Measurements from ENCODE around the gene CGREF1. TPM values are rescaled to one million over a fixed set of nuclear protein-coding genes. Genes with fewer than 3 reads are reported as not detected.

CGREF1 gene
- polyA plus RNA-seq, 1 donor from 2014 or later = 24.5 TPM

DNA sequence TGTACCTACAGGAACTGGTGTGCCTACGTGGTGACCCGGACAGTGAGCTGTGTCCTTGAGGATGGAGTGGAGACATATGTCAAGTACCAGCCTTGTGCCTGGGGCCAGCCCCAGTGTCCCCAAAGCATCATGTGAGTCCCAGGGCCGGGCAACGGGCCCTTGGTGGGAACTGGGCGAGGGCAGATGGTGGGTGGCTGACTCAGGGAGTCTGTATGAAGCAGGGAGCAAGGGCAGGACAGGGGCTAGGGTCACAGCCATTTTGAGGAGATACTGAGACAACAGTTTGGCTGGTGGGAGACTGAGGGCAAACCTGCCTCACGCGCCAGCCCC is 38.8 kb downstream of the CGREF1 start:
- no peaks in the 10 kb centered on the region for H3F3A ChIP-seq (ENCODE audit: insufficient read depth, low read length, poor library complexity, severe bottlenecking)
- H3K27ac ChIP-seq (ENCODE audit: low read length) = no peak overlapping the region
- H3K4me3 ChIP-seq (ENCODE audit: low read length) = no peak overlapping the region
- H3K4me2 ChIP-seq (ENCODE audit: low read length) = no peak overlapping the region
- H3K9ac ChIP-seq (ENCODE audit: low read length) = no peak overlapping the region
- no peak overlapping the region for H2AFZ ChIP-seq (ENCODE audit: low read depth, low read length)
- no peaks in the 10 kb centered on the region for H3K9me3 ChIP-seq (ENCODE audit: low read length)
- H3K79me2 ChIP-seq (replicated peaks; ENCODE audit: insufficient read depth, low read length) = no peaks in the 10 kb centered on the region
- H4K20me1 ChIP-seq (ENCODE audit: insufficient read depth) = no peaks in the 10 kb centered on the region
- no peaks in the 10 kb centered on the region for H3K36me3 ChIP-seq (ENCODE audit: insufficient read depth, low read length)
- H3K27me3 ChIP-seq (ENCODE audit: insufficient read depth, low read depth, low read length) = peaks cover 4% of the 10 kb centered on the region
- TF ChIP-seq EZH2 (IDR thresholded peaks at IDR 0.05; ENCODE audit: borderline replicate concordance, insufficient read depth, low read length, poor library complexity, severe bottlenecking) (no peak), SMC3 (conservative IDR thresholded peaks at IDR 0.05; ENCODE audit: poor library complexity) (no peak), POLR2AphosphoS5 (IDR thresholded peaks at IDR 0.05) (no peak), RAD21 (conservative IDR thresholded peaks at IDR 0.05) (no peak), MXI1 (conservative IDR thresholded peaks at IDR 0.05; ENCODE audit: poor library complexity, severe bottlenecking) (no peak), TAF1 (IDR thresholded peaks at IDR 0.05; ENCODE audit: low read depth) (no peak), EP300 (conservative IDR thresholded peaks at IDR 0.05; ENCODE audit: poor library complexity, severe bottlenecking) (no peak)
- TF ChIP-seq, protein P1, sequence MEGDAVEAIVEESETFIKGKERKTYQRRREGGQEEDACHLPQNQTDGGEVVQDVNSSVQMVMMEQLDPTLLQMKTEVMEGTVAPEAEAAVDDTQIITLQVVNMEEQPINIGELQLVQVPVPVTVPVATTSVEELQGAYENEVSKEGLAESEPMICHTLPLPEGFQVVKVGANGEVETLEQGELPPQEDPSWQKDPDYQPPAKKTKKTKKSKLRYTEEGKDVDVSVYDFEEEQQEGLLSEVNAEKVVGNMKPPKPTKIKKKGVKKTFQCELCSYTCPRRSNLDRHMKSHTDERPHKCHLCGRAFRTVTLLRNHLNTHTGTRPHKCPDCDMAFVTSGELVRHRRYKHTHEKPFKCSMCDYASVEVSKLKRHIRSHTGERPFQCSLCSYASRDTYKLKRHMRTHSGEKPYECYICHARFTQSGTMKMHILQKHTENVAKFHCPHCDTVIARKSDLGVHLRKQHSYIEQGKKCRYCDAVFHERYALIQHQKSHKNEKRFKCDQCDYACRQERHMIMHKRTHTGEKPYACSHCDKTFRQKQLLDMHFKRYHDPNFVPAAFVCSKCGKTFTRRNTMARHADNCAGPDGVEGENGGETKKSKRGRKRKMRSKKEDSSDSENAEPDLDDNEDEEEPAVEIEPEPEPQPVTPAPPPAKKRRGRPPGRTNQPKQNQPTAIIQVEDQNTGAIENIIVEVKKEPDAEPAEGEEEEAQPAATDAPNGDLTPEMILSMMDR (IDR thresholded peaks at IDR 0.05; ENCODE audit: poor library complexity, severe bottlenecking) = no peak
- TF ChIP-seq, protein P2, sequence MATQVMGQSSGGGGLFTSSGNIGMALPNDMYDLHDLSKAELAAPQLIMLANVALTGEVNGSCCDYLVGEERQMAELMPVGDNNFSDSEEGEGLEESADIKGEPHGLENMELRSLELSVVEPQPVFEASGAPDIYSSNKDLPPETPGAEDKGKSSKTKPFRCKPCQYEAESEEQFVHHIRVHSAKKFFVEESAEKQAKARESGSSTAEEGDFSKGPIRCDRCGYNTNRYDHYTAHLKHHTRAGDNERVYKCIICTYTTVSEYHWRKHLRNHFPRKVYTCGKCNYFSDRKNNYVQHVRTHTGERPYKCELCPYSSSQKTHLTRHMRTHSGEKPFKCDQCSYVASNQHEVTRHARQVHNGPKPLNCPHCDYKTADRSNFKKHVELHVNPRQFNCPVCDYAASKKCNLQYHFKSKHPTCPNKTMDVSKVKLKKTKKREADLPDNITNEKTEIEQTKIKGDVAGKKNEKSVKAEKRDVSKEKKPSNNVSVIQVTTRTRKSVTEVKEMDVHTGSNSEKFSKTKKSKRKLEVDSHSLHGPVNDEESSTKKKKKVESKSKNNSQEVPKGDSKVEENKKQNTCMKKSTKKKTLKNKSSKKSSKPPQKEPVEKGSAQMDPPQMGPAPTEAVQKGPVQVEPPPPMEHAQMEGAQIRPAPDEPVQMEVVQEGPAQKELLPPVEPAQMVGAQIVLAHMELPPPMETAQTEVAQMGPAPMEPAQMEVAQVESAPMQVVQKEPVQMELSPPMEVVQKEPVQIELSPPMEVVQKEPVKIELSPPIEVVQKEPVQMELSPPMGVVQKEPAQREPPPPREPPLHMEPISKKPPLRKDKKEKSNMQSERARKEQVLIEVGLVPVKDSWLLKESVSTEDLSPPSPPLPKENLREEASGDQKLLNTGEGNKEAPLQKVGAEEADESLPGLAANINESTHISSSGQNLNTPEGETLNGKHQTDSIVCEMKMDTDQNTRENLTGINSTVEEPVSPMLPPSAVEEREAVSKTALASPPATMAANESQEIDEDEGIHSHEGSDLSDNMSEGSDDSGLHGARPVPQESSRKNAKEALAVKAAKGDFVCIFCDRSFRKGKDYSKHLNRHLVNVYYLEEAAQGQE (IDR thresholded peaks at IDR 0.05; ENCODE audit: borderline replicate concordance) = no peak
- no peaks in the 10 kb centered on the region for H3K9me2 ChIP-seq (ENCODE audit: insufficient read depth, low read length)

DNA sequence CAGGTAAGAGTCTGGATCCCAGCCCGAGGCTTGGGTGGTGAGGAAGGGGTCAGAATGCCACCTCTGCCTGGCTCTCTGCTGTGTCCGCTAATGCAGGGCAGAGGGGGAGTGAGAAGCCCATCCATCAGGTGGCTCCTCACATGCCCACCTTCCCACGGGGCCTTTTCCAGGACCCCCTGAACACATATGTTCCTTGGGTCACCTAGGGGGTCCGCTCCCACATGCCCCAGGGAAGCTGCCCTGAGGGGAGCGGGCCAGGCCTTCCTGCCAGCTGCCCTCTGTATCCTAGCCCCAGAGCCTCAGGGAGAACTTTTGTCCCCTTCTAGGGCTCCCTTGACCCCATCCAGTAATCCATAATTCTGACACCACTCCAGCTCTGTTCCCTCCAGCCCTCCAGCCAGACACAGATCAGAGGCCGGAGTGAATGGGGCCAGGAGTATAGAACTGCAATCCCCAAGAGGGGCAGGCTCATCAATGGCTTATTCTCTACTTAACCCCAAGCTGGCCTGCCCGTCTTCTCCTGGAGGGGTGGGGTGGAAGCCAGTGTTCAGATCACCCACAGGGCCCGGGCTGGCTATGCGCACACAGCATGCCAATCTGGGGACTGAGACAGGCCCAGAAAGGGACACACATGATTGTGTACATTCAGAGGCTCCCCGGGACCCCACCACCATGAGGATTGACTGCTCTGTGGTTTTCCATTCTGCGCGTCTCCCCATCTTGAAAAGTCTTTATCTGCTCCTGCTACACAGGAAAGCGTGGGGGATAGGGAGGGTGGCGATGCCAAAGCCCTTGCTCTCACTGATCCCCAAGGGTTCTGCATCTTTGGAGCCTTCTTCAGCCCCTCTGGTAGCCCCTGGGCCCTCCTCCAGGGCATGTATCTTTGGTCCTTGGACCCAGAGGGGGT is 39.4 kb downstream of the CGREF1 start:
- H3K4me3 ChIP-seq (ENCODE audit: low read length) = no peak overlapping the region
- no peak overlapping the region for H3K27ac ChIP-seq (ENCODE audit: low read length)
- TF ChIP-seq, protein P1 (IDR thresholded peaks at IDR 0.05; ENCODE audit: poor library complexity, severe bottlenecking) = no peak
- TF ChIP-seq, protein P2 (IDR thresholded peaks at IDR 0.05; ENCODE audit: borderline replicate concordance) = no peak
- TF ChIP-seq TAF1 (IDR thresholded peaks at IDR 0.05; ENCODE audit: low read depth) (no peak), SMC3 (conservative IDR thresholded peaks at IDR 0.05; ENCODE audit: poor library complexity) (no peak), RAD21 (conservative IDR thresholded peaks at IDR 0.05) (no peak), POLR2AphosphoS5 (IDR thresholded peaks at IDR 0.05) (no peak), EZH2 (IDR thresholded peaks at IDR 0.05; ENCODE audit: borderline replicate concordance, insufficient read depth, low read length, poor library complexity, severe bottlenecking) (no peak), MXI1 (conservative IDR thresholded peaks at IDR 0.05; ENCODE audit: poor library complexity, severe bottlenecking) (no peak), EP300 (conservative IDR thresholded peaks at IDR 0.05; ENCODE audit: poor library complexity, severe bottlenecking) (no peak)
- H3K4me2 ChIP-seq (ENCODE audit: low read length) = no peak overlapping the region
- no peaks in the 10 kb centered on the region for H3F3A ChIP-seq (ENCODE audit: insufficient read depth, low read length, poor library complexity, severe bottlenecking)
- H4K20me1 ChIP-seq (ENCODE audit: insufficient read depth) = no peaks in the 10 kb centered on the region
- H3K27me3 ChIP-seq (ENCODE audit: insufficient read depth, low read depth, low read length) = no peaks in the 10 kb centered on the region
- H3K79me2 ChIP-seq (replicated peaks; ENCODE audit: insufficient read depth, low read length) = no peaks in the 10 kb centered on the region
- no peak overlapping the region for H2AFZ ChIP-seq (ENCODE audit: low read depth, low read length)
- H3K36me3 ChIP-seq (ENCODE audit: insufficient read depth, low read length) = no peaks in the 10 kb centered on the region
- no peak overlapping the region for H3K9ac ChIP-seq (ENCODE audit: low read length)
- H3K9me3 ChIP-seq (ENCODE audit: low read length) = no peaks in the 10 kb centered on the region
- no peaks in the 10 kb centered on the region for H3K9me2 ChIP-seq (ENCODE audit: insufficient read depth, low read length)
